ENCODE results near the gene GATB.

GRCh38 chr4:151692821-151693673, 67.8 kb downstream of the GATB start:
- TF ChIP-seq CTCF (conservative IDR thresholded peaks at IDR 0.05) (no peak), ZFX (IDR thresholded peaks at IDR 0.05) (no peak)

Data from C4-2B (cell line).